GM21381 (cell line): ENCODE measurements around the gene ULK4.
"Not testable (repeated sequence)": the region's sequence is repeated elsewhere in the genome, so short reads cannot be mapped to it uniquely, and the experiment has no call there.

Experiments used
- ATAC-seq: cut with Tn5 transposase; IDR thresholded peaks from one replicate; pipeline ENCODE4 v1.9.1; 2021; ENCODE audit warnings: mild to moderate bottlenecking, moderate library complexity; ENCODE audit not compliant: unreplicated experiment

ULK4 gene

DNA sequence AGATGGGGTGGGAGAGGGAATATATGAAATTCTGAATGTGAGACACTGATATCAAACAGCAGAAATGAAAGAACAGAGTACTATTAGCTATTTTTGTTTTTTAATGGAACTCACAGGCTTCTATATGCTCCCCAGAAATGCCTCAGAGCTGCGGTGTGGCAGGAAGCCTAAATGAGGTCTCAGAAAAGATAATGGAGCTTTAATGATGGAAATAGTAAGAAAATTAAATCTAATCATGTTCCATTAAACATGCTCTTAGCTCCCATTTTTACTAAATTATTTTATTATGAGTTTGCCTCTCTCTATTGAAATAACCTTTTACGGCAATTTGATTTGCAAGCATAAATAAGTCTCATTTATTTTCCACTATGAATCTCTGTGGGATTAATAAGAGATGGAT, 378.9 kb downstream of the ULK4 start:
- no peak for ATAC-seq

DNA sequence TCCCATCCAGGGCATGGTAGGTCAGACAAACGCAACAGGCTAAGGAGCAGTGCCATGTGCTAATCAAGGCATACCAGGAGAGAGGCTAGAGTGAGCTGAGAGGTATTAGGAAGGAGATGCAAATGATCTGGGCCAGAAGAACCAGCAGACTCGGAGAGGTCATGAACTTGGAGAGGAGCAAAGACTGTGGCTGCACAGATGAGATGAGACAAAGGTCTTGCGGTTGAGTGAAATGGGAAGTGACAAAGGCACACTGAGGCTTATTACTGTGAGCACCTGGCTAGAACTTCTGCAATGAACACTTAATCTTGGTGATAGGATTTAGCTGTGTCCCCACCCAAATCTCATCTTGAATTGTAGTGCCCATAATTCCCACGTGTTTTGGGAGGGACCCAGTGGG, 380.2 kb downstream of the ULK4 start:
- peak; percentile 99 for ATAC-seq

DNA sequence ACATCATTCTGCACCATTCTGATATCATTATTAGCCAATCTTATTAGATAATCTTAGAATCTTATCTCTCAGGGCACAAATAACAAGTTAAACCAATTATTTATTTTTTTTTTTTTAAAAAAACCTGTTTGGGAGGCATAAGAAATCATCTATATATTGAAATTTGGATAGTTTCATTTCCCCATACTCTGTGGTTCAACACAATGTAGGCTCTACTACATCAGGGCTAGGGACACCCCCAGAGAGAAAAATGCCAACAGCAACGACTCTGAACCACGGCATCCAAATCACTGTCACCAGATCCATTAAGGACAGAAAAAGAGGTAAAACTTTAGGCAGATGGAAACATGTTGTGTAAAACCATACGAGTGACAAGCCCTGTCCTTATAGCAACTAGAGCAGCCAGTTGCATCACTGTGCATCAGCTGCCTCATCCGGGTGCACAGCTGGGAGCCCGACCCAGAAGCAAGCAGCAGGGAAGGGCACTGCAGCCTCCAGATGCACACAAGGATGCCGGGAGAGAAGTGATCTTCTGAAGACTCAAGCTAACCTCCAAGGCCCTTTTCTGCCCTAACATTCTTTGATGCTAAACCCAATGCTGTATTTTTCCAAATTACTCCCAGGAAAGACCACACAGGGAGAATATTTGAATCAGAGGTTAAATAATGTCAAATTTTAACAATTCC, 381.5 kb downstream of the ULK4 start:
- ATAC-seq: no peak

DNA sequence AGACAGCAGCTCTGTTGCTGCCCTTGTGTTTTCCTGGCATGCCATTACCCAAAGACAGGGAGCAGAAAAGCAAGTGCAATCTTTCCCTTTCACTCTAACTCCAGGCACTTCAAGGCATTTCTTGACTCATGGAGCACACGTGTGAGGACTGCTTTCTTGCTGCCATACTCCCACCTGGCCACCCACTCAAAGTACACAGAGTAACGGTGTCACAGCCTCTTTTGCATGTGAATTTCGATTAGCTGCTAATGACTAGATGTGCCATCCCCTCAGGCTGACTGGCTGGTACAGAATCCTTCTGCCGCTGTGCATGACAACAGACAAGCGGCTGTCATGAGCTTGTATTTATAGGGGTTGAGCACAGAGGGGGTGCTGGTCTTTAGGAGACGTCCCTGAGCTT, 382.0 kb downstream of the ULK4 start:
- ATAC-seq: no peak

DNA sequence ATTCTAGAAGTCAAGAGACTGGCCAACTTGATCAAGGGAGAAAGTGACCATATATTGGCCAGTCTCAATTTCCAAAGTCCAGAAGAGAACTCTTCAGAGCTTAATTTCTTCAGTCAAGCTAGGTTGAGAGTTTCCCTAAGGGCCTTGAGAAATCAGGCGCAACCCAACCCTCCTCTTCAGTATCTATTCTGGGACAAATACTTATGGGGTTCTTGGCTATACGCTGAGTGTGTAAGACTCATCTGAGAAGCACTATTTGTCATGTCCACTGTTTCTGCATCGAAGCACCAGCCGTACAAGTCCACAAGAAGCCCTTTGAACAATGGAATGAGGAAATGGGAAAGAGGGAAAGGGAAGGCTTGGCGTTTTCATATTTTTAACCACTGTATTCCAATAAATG, 383.1 kb downstream of the ULK4 start:
- no peak for ATAC-seq

DNA sequence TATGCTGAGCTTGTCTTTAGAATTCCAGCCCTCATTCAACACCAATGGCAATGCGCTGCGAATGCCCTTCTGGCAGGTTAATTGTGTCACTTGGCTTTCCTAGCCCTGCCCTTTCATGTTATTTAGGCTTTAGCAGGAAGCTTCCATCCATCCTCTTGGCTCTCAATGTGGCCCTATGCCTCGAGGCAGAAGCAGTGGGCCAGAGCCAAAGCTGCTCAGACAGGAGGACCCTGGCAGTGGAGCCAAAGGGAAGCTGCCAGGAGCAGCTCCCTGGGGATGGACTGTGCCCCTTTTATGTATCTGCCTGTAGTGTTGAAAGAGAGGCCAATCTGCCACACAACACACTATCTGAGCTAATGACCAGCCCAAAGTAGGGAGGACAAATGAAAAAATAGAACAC, 386.2 kb downstream of the ULK4 start:
- no peak for ATAC-seq

DNA sequence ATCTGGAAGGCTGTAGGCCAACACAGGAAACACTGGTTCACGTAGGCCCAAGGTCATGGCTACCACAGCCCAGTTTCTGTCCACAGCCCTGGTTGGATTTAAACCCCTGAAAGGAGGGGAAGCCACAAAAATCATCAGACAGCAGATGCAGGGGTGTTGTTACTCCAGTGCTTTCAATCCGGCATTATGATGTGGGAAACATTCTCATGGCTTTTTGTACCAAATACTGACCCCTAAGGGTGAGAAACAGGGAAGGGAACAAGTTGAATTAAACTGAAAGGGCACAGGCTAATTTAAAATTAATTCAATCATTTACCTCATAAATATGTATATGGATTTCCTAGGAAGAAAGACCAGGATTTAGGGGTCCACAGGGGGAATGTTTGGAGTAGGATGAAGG, 387.0 kb downstream of the ULK4 start:
- ATAC-seq: no peak

DNA sequence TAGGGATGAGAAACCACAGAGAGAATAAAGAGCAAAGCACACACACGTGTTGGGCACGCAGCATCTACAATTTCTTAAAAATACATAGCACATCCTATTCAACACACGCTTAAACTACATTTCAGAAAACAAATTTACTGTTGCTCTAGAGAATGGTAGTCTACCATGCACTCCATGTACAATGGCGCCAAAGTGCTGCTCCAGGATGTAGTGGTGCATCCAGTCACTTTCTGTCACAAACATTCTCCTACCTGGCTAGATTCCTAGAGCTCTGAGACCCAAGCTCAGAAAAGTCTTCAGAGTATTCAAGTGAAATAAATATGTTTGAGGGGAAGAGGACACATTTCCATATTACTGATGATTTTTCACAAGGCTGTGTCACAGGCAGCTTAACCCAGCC, 388.3 kb downstream of the ULK4 start:
- no peak for ATAC-seq

DNA sequence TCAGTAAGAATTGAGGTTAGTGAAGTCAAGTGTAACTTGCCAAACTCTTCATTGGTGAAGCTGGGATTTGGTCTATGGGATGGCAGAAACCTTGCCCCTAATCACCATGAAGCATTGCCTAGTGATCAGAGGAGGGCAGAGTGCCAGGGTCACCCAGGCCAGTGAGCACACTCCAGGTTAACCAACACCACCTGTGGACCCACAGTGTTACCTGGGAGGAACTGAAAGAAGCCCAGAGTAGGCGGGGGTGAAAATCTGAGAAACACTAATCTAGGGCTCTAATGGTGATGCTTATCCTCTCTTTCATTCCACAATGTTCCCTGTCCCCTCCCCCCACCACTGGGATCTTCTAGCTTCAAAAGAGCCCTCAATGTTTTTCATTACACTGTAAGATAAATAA, 389.8 kb downstream of the ULK4 start:
- no peak for ATAC-seq

DNA sequence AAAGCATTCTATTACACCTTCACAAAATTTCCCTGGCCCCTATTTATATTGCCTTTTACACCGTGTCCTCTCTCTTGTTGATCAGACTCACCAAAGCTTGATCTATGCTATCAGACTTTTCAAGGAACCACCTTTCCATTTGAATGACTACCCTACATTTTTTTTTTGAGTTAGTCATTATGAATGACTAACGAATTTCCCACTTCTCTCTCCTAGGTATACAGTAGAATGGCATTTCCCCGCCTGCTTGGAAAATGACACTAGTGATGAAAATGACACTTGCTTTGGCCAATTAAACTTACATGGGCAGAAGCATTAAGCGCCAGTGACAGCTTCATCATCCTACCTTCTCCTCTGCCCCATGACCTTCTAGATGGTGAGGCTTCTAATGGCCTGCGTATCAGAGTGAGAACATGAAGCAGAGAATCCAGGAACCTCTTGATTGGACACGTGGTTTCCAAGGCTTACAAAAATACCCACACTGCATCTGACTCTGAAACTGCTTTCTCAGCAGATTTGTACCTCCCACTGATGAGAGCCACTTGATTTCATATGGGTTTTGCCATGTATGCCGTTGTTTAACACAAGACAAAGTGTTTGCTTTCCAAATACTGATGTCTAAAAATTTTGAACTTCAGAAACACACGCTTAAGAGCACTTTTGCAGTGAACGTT, 392.1 kb downstream of the ULK4 start:
- ATAC-seq: no peak

DNA sequence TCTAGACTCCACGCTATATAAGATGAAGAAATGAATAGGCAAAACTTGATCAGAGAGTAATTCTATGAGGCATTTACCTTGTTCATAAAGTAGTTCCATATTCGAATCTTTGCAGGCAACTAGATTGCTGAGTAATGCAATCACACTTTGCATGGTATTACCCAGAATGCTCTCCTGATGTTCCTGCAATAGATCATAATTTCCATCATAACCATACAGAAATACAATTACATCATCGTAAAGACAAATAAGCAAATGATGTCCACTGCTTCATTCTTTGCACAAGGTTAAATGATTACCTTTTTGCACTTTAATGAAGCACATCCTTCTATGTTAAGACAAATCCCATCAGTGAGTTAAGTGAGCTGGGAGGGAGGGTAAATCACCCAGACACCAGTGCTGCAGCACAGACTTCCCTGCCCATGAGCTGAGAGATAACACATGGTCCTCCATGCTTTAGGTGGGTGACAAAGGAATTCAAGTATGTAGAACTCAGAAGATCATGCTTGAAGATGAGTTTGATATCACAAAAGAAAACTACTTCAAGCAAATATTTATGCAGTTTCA, 395.9 kb downstream of the ULK4 start:
- ATAC-seq: no peak

DNA sequence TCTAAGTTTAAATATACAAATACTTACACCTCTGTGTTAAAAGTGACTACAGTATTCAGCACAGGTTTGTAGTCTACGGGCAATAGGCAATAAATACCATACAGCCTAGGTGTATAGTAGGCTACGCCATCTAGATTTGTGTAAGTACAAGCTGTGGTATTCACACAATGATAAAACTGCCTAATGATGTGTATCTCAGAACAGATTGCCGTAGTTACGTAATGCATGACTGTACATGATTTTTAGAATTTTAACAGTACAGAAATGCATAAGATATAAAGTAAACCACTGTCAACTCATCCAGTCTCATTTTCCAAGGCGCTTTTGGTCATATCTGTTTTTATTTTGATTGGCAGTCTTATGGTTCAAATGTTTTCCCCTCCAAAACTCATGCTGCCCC, 396.9 kb downstream of the ULK4 start:
- ATAC-seq: no peak

DNA sequence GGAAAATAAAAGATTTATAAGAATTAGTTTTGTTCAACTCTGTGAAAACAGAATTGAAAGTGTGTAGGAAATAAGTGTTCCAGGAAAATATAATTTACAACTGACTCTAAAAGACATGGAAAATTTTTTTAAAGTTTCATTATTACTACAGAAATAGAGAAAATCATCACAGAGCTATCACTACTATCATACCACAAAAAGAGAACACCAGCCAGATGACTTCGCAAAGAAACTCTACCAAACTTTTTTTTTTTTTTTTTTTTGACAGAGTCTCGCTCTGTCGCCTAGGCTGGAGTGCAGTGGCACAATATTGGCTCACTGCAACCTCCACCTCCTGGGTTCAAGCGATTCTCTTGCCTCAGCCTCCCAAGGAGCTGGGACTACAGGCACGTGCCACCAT, 405.7 kb downstream of the ULK4 start:
- not testable (repeated sequence) for ATAC-seq

DNA sequence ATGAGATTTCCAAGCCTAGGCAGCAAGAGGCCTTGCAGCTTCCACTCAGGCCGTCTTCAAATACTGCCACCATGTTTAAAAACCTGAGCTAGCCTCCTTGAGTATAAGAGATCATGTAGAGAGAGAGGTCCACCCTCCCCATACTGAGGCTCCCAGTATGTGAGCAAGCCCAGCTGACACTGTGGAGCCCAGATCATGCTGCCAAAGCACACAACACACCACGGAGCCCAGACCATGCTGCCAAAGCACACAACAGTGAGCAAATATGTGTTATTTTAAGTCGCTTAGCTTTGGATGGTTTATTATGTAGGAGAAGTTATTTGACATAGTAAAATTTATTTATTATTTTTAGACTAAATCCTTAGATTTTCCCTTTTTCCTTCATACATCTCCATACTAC, 428.9 kb downstream of the ULK4 start:
- ATAC-seq: no peak

DNA sequence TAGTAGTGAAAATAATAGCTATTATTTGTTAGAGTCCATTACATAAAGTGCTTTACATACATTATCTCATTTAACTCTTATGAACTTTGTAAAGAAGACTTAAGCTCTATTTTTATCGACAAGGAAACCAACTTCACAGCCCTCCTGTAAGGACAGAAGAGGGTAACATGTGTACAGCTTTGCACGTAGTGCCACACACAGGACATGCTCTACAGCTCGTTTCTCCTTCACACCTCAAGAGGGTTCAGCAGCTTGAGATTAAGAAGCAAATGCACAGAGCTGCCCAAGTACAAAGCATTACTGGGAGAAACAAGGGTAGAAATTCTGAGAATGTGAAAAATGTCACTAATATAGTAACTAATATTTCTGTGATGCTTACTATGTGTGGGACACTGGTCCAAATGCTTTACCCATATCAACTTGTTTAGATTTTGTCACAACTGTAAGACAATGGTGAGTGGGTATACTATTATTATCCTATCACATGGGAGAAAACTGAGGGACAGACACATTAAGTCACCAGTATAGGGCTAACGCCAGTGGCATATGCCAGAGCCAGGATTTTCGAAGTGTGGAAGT, 434.8 kb downstream of the ULK4 start:
- ATAC-seq: no peak

DNA sequence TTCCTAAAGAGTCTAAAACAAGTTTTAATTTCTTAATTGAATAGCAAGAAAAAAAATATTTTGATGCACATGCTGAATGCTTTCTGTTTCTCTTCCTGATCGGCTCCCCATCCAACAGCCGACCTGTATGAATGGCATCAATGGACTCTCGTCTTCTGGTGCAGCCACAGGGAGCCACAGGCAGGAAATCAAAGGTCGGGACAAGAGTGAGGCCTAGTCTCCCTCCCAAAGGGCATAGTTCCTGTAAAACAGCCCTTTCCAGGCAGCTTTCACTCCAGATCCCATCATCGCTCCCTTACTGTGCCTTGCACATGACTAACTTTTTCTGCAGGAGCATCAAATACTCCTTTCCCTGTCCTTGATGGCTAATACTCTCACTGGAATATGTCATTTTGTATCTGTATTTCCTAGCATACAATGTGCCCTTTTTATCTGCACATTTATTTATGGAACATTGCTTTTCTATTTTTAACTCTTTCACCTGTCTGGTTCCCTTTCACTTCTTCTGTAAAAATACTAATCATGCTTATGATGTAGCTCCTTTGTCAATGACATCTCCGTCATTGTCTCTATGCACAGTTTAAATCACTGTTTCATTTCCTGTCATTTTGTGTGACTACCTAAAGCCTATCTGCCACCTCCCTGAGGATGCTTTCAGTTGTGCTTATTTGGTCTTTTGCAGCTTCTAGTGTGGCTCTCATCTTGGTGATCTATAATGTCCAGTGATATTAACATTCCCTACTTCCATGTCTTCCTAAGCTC, 436.4 kb downstream of the ULK4 start:
- ATAC-seq: no peak

DNA sequence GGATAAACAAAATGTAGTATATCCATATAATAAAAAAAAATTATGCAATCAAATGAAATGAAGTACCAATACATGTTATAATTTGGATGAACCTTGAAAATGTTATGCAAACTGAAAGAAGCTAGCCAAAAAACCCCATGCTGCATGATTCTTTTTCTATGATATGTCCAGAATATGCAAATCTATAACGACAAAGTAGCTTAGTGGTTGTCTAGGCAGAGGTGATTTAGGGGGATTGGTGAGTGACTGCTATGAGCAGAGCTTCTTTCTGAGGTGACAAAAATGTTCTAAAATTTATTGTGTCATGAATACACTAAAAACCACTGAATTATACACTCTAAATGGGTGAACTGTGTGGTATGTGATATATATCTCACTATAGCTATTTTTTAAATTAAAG, 438.0 kb downstream of the ULK4 start:
- ATAC-seq: no peak

DNA sequence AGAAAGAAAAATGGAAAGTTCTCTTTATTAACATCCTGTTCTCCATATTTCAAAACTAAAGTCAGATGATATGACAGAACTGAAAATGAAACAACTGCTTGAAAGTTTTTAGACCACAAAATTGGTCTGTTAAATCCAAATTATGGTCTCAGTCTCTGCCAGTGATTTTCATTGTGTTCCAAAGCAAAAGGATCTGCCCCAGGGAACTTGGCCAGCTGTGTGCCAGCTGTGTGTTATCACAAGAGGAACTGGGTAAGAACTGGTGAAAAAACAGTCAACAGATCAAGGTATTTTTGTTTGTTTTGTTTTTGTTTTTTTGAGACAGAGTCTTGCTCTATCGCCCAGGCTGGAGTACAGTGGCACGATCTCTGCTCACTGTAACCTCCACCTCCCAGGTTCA, 439.3 kb downstream of the ULK4 start:
- ATAC-seq: peak; percentile 64

DNA sequence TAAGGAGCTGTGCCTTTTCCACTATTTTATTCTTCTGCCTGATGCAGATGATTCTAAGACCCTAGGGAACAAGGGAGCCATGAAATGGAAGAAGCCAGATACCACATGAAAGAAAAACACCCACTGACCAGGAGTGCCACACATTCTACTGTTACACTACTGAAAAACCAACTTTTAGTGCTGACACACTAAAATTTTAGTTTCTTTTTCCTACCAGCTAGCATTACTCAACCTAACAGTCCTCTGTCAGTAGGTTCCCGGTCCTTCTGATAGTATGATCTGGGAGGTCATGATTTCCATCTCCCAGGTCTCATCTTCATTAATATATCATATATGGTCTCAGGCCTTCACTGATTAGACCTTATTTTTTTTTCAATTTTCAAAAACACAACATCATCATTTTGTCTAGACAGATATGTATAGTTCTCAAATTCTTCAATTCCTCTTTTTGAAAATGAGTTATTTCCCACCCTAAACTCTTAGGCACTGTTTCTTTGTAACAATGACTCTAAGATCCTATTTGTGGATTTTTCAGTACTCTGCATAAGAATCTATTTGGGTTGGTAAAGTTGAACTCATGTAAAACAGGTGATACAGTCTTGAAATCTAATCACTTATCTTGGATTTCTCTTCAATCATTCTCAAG, 440.8 kb downstream of the ULK4 start:
- no peak for ATAC-seq

DNA sequence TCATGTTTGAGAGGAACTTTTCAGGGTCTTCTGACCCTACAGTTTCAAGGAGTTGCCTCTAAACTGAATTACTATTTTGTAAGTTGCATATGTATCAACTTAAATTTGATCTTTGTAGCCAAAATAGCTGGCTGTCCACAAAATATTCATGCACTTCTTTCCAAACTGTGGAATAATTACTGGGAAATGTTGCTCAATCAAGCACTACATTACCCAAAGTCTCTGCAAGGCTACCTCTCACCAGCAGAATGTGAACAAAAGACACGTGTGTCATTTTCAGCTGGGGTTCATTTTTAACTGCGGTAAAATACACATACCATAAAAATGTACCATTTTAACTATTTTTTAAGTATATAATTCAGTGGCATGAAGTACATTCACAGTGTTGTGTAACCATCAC, 442.2 kb downstream of the ULK4 start:
- no peak for ATAC-seq

DNA sequence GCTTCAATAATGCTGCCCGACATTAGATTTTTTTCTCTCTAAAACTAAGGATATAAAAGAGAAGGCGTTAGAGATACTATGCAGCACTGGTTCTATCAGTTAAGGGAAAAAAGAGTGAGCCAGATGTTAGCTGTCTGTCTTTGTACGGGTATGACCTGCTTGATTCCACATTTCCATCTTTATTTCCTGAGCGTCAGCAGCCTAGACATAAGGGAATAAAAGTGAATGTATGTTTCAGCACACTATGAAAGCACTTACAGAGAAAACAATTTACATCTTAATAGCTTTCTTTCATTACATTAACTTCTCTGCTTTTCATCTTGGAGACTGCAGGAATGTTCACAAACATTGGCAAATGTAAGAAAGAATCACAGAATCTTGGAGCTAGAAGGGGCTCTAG, 443.3 kb downstream of the ULK4 start:
- no peak for ATAC-seq
